ENCODE results near the gene CPSF4.
A peak's percentile ranks its signal among the peaks of the same experiment; 100 is the strongest.

CPSF4 gene

DNA sequence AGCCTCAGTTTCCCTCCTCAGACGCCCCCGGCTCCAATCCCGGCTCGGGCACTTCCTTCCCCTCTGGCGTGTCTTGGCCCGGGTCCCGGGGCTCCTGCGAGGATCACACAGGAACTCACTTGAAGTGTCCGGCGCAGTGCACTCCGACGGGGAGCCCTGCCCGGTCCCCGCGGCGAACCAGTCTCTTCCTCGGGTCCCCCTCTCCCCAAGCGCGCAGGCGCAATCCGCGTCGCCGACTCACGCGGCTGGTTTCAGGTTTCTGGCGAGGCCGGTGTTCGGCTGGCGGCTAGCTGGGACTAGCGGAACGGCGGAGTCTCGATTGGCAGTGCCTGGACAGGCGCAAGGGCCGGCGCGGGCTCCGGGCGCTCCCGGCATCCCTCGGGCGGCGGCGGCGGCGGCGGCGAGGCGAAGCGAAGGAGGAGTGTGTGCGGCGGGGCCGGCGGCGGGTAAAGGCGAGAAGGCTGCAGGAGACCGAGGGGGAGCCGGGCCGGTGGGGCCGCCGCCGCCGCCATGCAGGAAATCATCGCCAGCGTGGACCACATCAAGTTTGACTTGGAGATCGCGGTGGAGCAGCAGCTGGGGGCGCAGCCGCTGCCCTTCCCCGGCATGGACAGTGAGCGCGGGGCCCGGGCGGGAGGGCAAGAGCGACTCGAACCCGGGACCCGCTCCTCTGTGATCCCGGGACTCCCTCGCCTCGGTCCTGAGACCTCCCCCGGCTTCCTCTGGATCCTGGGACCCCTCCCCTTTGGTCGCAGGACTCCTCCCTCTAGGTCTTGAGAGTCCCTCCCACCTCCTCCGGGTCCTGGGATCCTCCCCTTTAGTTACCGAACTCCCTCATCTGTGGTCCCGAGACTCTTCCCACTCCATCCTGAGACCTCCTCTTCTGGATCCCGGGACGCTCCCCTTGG, at the start of gene CPSF4, which contains the start of gene PTCD1:
TSS of gene CPSF4 (plus strand) at position 371 of the 908 bp plus-strand sequence. CDS start at position 511, 140 bp downstream.
TSS of gene PTCD1 (minus strand) at position 226 of the 908 bp plus-strand sequence. CDS start 3,556 bp downstream, outside the sequence.
- DNase-seq (ENCODE audit: low read depth, low spot score) = peak; percentile 73

DNA sequence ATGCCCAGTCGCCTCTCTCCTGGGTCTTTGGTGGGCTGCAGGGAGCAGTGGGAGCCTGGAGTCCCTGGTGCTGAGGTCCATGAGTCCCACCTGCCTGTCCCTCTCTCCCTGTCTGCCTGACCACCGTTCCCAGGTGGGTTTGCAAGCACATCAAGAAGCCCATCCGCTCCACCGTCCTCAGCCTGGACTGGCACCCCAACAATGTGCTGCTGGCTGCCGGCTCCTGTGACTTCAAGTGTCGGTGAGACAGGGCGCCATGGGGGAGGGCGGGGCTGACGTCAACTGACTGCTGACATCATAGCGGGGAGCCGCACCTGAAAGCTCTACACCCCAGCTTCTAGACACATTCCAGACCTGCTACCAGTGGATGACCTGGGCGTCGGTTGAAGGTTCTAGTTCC, 49.0 kb upstream of the CPSF4 start:
- no peak for DNase-seq (ENCODE audit: low read depth, low spot score)

DNA sequence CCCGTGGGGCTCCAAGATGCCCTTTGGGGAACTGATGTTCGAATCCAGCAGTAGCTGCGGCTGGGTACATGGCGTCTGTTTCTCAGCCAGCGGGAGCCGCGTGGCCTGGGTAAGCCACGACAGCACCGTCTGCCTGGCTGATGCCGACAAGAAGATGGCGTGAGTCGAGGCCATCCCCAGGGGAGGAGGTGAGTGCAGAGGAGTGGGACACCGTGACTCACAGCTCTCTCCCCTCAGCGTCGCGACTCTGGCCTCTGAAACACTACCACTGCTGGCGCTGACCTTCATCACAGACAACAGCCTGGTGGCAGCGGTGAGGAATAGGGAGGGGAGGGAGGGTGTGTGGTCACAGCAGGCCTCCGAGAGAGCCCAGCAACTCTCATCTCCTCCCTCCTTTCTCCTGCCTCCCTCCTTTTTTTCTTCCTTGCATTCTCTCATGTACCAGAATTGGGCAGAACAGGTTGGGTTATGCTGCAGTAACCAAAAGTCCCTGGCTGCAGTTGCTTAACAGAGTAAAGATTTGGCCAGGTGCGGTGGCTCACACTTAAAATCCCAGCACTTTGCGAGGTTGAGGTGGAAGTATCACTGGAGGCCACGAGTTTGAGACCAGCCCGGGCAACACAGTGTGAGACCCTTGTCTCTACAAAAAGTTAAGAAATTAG, 47.7 kb upstream of the CPSF4 start:
- no peak for DNase-seq (ENCODE audit: low read depth, low spot score)

GRCh38 chr7:99392046-99392445, 46.7 kb upstream of the CPSF4 start:
- no peak for DNase-seq (ENCODE audit: low read depth, low spot score)

GRCh38 chr7:99392659-99393354, 45.9 kb upstream of the CPSF4 start:
- peak; percentile 68 for DNase-seq (ENCODE audit: low read depth, low spot score)

GRCh38 chr7:99393355-99394187, 45.2 kb upstream of the CPSF4 start:
- no peak for DNase-seq (ENCODE audit: low read depth, low spot score)

DNA sequence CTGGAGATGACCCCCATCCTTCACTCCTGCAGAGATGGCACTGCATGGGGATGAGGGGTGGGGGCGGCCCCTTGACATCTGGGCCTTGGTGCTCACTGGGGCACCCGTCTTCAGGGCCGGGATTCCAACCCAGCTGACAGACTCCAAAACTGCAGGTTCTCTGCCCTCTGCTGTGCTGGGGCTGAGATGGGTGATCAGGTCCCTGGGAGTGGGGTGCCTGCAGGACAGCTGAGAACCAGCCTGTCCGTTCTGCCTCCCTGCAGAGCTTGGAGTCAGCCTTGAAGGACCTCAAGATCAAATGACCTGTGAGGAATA, 44.6 kb upstream of the CPSF4 start:
- no peak for DNase-seq (ENCODE audit: low read depth, low spot score)

- no peak for DNase-seq (ENCODE audit: low read depth, low spot score)
Measured at GRCh38 chr7:99395616-99396327, 43.0 kb upstream of the CPSF4 start.

- no peak for DNase-seq (ENCODE audit: low read depth, low spot score)
Measured at GRCh38 chr7:99396418-99397296, 42.1 kb upstream of the CPSF4 start.

DNA sequence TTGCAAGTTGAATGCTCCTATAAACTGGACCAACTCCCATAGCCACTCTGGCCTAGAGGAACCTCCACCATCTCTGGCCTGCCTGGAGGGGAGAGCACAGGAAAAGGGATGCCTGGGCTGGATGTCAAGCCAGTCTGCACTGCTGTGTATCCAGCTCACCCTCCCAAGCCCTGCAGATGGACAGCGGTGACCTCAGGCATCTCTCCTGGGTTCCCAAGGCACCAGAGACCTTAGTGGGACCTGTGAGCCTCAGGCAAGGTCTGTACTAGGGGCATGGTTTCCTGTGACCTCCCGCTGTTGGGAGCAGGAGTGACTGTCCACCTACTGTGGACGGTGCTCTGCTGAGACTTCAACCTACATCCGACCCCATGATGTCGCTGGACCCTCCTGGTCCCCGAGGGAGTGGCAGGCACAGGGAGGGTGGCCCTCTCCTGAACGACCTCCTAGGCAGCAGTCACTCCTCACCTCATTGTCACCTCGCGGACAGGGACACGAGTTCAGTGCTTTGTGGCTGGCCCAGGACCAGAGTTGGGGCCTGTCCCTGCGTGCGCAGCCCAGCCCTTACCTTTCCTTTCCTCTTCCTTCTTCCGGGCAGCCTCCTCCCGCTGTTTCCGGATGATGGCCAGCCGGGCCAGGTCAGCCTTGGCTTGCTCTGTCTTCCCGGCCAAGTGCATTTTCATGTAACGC, 41.3 kb upstream of the CPSF4 start:
- DNase-seq (ENCODE audit: low read depth, low spot score) = no peak

DNA sequence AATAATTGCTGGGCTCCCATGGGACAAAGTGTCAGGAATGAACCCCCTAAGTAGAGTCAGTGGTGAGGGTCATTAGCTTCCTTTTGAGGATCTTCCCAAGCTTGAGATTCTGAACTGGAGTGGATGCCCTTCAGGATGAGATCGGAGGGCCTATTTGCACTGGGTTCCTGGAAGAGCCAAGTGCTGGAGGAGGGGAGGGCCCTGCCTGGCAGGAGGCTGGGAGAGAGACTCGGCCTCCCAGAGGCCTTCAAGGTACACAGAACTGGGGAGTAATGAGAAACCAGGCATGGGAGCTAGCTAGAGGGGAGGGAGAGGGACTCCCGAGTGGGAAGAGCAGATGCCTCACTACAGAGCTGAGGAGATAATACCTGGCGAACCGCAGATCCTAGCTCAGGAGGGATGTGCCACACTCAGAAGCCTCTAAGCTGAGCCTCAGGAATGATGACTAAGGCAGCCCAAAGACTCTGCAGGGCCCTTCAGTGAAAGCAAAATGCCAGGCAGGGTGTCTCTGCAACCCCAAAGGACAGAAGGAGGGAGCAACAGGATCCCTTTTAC, 39.8 kb upstream of the CPSF4 start:
- DNase-seq (ENCODE audit: low read depth, low spot score) = no peak

- DNase-seq (ENCODE audit: low read depth, low spot score) = no peak
Measured at GRCh38 chr7:99399597-99399996, 39.1 kb upstream of the CPSF4 start.

DNA sequence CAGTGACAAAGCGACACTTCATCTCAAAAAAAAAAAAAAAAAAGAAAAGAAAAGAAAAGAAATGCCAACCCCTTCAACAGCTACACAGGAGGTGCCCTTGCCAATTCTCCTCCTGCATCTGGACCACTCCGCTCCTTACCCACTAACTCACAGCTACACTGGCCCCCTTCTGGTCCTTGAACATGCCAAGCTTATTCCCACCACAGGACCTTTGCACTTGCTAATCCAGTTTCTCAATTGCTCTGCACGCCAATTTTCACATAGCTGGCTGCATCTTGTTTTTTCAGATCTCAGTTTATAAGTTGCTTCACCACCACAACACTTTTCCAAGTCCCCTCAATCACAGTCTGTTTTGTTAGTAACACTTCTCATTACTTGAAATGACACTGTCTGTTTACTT, 35.9 kb upstream of the CPSF4 start:
- no peak for DNase-seq (ENCODE audit: low read depth, low spot score)

- DNase-seq (ENCODE audit: low read depth, low spot score) = no peak
Measured at GRCh38 chr7:99403764-99404163, 35.0 kb upstream of the CPSF4 start.

- DNase-seq (ENCODE audit: low read depth, low spot score) = no peak
Measured at GRCh38 chr7:99404235-99404976, 34.3 kb upstream of the CPSF4 start.

DNA sequence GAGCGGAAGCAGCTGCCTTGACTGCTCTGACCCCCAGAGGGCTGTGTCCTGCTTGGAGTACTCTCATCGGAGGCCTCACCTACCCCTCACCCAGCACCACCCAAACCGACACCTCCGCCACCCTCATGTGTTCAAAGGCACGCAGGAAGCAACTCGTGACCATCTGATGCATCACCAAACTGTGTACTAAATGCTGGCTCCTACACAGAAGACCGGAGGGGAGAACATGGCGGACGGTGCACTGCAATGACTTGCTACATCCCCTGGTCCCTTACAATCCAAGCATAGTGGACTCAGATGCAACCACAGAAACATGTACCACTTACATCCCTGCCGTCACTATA, 33.8 kb upstream of the CPSF4 start:
- DNase-seq (ENCODE audit: low read depth, low spot score) = no peak

DNA sequence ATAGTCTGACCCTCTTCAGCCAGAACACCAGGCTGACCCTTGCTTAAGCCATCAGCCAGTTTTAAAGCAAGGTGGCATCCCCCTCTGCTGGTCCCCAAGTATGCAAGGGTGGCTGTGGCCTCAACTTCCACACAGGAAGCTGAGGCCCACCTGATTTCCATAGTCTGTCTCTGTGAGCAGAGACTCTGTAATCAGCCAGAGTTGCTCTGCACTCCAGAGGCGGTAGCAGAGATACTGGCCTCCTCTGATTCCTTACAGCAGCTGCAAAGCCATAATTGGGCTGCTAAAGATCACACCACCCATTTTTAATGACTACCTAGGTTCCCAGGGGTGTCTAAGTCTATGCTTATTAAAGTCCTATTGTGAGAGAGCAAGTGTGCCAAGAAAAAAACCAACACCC, 32.2 kb upstream of the CPSF4 start:
- no peak for DNase-seq (ENCODE audit: low read depth, low spot score)

- no peak for DNase-seq (ENCODE audit: low read depth, low spot score)
Measured at GRCh38 chr7:99407872-99408378, 30.8 kb upstream of the CPSF4 start.
